HepG2 (cell line): ENCODE measurements around the gene MEX3A. TPM values are rescaled to one million over a fixed set of nuclear protein-coding genes. Genes with fewer than 3 reads are reported as not detected.
A peak's percentile ranks its signal among the peaks of the same experiment; 100 is the strongest.

Experiments
- ATF2 ChIP-seq: sonication (generic); formaldehyde crosslinking; IDR thresholded peaks from 2 replicates; pipeline ENCODE4 v1.4.0; 2020; ENCODE audit warnings: missing genetic modification reagents
- CCDC6 ChIP-seq: sonication (generic); formaldehyde crosslinking; IDR thresholded peaks from 2 replicates; pipeline ENCODE4 v1.8.1; 2022; ENCODE audit warnings: mild to moderate bottlenecking, missing genetic modification reagents, moderate library complexity
- HDAC2 ChIP-seq: sonication (generic); formaldehyde crosslinking; IDR thresholded peaks from 2 replicates; pipeline ENCODE4 v1.4.0; 2020; ENCODE audit warnings: missing genetic modification reagents
- KLF9 ChIP-seq: IDR thresholded peaks from 2 replicates; pipeline ENCODE4 v1.6.1; 2016; ENCODE audit warnings: low read depth
- MNT ChIP-seq: fragments of 450-650 bp; IDR thresholded peaks from 2 replicates; pipeline ENCODE4 v1.6.1; 2016
- MXD4 ChIP-seq: IDR thresholded peaks from 2 replicates; pipeline ENCODE4 v1.6.1; 2016; ENCODE audit warnings: mild to moderate bottlenecking, missing biosample characterization, missing genetic modification reagents
- NAIF1 ChIP-seq: sonication (generic); formaldehyde crosslinking; IDR thresholded peaks from 2 replicates; pipeline ENCODE4 v1.5.0; 2020; ENCODE audit warnings: mild to moderate bottlenecking, missing genetic modification reagents, borderline replicate concordance
- NFYC ChIP-seq: IDR thresholded peaks from 2 replicates; pipeline ENCODE4 v1.6.1; 2016; ENCODE audit warnings: missing genetic modification reagents, missing compliant biosample characterization
- PAWR ChIP-seq: sonication (generic); formaldehyde crosslinking; IDR thresholded peaks from 2 replicates; pipeline ENCODE4 v1.4.0; 2020; ENCODE audit warnings: missing genetic modification reagents, mild to moderate bottlenecking, borderline replicate concordance
- PCBP2 ChIP-seq: fragments of 200-400 bp; formaldehyde crosslinking; optimal IDR thresholded peaks from 2 replicates; pipeline ENCODE3; 2018; ENCODE audit warnings: low read length, low read depth; ENCODE audit not compliant: poor library complexity, severe bottlenecking
- RAD21 ChIP-seq: fragments of 450-650 bp; formaldehyde crosslinking; IDR thresholded peaks from 2 replicates; pipeline ENCODE4 v1.5.0; 2020; ENCODE audit warnings: mild to moderate bottlenecking
- RARA ChIP-seq: IDR thresholded peaks from 2 replicates; pipeline ENCODE4 v1.6.1; 2016; ENCODE audit warnings: missing genetic modification reagents, missing compliant biosample characterization
- RBM39 ChIP-seq: fragments of 200-400 bp; formaldehyde crosslinking; IDR thresholded peaks from one replicate; pipeline ENCODE4 v1.6.1; 2018; ENCODE audit warnings: antibody characterized with exemption, mild to moderate bottlenecking, low read depth, low read length; ENCODE audit not compliant: poor library complexity, severe bottlenecking
- SKI ChIP-seq: fragments of 450-650 bp; IDR thresholded peaks from one replicate; pipeline ENCODE4 v1.6.1; 2018; ENCODE audit warnings: mild to moderate bottlenecking; ENCODE audit not compliant: partially characterized antibody
- SNAPC4 ChIP-seq: sonication (generic); formaldehyde crosslinking; IDR thresholded peaks from 2 replicates; pipeline ENCODE4 v1.4.0; 2020; ENCODE audit warnings: mild to moderate bottlenecking, missing genetic modification reagents
- ZFP37 ChIP-seq: sonication (generic); formaldehyde crosslinking; IDR thresholded peaks from 2 replicates; pipeline ENCODE4 v1.4.0; 2020; ENCODE audit warnings: missing genetic modification reagents, borderline replicate concordance
- ZNF362 ChIP-seq: sonication (generic); formaldehyde crosslinking; IDR thresholded peaks from 2 replicates; pipeline ENCODE4 v1.4.0; 2020; ENCODE audit warnings: missing genetic modification reagents, mild to moderate bottlenecking, borderline replicate concordance
- ZNF556 ChIP-seq: sonication (generic); formaldehyde crosslinking; IDR thresholded peaks from 2 replicates; pipeline ENCODE4 v1.4.0; 2020; ENCODE audit warnings: mild to moderate bottlenecking, missing genetic modification reagents, borderline replicate concordance
- ZNF678 ChIP-seq: sonication (generic); formaldehyde crosslinking; IDR thresholded peaks from 2 replicates; pipeline ENCODE4 v1.4.0; 2020; ENCODE audit warnings: mild to moderate bottlenecking, missing genetic modification reagents
- polyA plus RNA-seq, 8 experiments: library from polyadenylated mRNA; depleted of rRNA in 3 of 8; stranded (reverse) in 7 of 8; unstranded in 1 of 8; fragments of >200 nt; fragmentation: Illumina TruSeq in 4 of 8; extraction: Trizol in 4 of 8; gene quantifications; 2 replicates each; pipeline versions ENCODE4 v1.2.1 to v1.2.3, GENCODE V29; 2011 to 2016; ENCODE audit warnings: low read depth in 4 of 8, missing spikeins in 1 of 8, mixed read lengths in 1 of 8; ENCODE audit not compliant: insufficient read depth in 1 of 8
- total RNA-seq, 5 experiments: library from RNA; depleted of rRNA; stranded (reverse); fragments of >200 nt; fragmentation: Illumina TruSeq; extraction: Trizol; gene quantifications; 2 replicates each; pipeline ENCODE4 v1.2.3, GENCODE V29; 2016; ENCODE audit warnings: low read depth in 1 of 5

MEX3A gene
- total and polyA plus RNA-seq, 2 of the 13 experiments (the other 11 are each of a cell fraction or from before 2014, with no cell fraction given): 7.6 to 9.1 TPM

GRCh38 chr1:156096640-156097391, 14.6 kb upstream of the MEX3A start (continued):
- TF ChIP-seq PCBP2: no peak
- TF ChIP-seq NAIF1 (CRISPR knock-in tag): no peak
- TF ChIP-seq RARA: no peak; the same call in 1 of the 2 replicates
- no peak for TF ChIP-seq ZNF678
- no peak for TF ChIP-seq CCDC6 (CRISPR knock-in tag)
- TF ChIP-seq HDAC2 (CRISPR knock-in tag): peak; percentile 62; the same call in 1 of the 2 replicates
- TF ChIP-seq NFYC (CRISPR knock-in tag): no peak
- TF ChIP-seq MNT: no peak
- TF ChIP-seq RAD21 (CRISPR knock-in tag): peak; percentile 98
- no peak for TF ChIP-seq ATF2
- TF ChIP-seq SNAPC4 (CRISPR knock-in tag): no peak
- TF ChIP-seq KLF9: no peak
- TF ChIP-seq SKI: no peak
- no peak for TF ChIP-seq ZNF556 (CRISPR knock-in tag)
- 0 out of 2 replicates have a peak, but pooled peaks have one; percentile 55 for TF ChIP-seq PAWR (CRISPR knock-in tag)
- TF ChIP-seq ZNF362 (CRISPR knock-in tag): no peak
- no peak for TF ChIP-seq RBM39
- no peak for TF ChIP-seq ZFP37 (CRISPR knock-in tag)
- no peak for TF ChIP-seq MXD4 (CRISPR knock-in tag)
